ENCODE results near the gene TWSG1. TPM values are rescaled to one million over a fixed set of nuclear protein-coding genes. Genes with fewer than 3 reads are reported as not detected.
"Not testable (repeated sequence)": the region's sequence is repeated elsewhere in the genome, so short reads cannot be mapped to it uniquely, and the experiment has no call there.

TWSG1 gene
- total RNA-seq, 2 experiments from 2014 or later, result 7.8 to 8.9 TPM

DNA sequence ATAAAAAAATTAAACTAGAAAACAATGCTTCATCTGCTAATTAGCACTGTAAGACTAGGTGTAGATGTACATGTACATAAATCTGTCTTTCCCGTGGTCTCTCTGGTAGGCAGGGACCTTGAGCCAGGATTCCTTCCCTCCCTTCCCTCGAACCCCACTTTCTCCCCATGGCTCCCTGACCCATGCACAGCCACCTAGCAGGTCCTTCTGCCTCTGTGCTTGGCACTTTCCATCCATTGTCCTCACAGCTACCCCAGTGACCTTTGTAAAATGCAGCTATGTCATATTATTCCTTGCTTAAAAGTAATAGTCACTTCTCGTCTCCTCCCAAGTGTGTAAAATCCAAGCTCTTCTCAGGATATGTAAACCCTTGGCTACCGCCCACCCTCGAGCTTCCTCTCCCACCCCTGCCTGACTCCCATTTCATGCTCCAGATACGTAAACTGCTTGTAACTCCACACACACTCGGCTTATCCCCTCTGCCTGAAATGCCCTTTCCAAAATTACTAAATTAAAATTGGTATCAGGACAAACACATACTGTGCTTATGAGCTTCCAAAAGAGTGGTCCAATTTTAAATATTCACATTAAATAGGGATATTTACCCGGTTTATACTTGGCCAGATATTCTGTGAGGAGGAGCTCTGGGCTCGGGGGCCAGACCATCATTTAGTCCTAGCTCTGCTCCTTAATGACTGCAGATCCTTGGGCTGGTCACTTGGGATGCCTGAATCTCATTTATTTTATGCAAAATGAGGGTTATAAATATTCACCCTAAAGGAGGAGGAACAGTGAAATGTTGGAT, 86.7 kb downstream of the TWSG1 start:
- CTCF ChIA-PET, result no interaction called here
- ATAC-seq, result no peak
- H3K27ac Mint-ChIP-seq, result no peak overlapping the region
- H3K9me3 Mint-ChIP-seq (ENCODE audit: insufficient read depth), result no peaks in the 10 kb centered on the region
- no peaks in the 10 kb centered on the region for H3K36me3 Mint-ChIP-seq (ENCODE audit: low read depth)
- no peaks in the 10 kb centered on the region for H3K27me3 Mint-ChIP-seq (ENCODE audit: low read depth)
- POLR2A ChIA-PET, result no interaction called here
- no peak overlapping the region for H3K4me3 Mint-ChIP-seq
- H3K4me1 Mint-ChIP-seq (ENCODE audit: low read depth), result no peaks in the 10 kb centered on the region
- DNase-seq, result no peak

DNA sequence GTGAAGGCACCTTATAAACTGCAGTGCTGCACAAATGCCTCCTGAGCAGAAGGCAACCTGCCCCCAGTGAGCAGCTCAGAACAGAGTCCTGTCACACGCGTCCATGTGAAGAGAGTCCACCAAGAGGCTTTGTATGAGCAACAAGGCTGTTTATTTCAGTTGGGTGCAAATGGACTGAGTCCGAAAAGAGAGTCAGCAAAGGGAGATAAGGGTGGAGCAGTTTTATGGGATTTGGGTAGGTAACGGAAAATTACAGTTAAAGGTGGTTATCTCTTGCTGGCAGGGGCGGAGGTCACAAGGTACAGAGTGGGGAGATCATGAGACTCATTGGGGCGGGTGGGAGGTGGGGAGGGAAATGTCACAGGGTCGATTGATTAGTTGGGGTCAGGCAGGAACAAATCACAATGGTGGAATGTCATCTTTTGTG, 87.3 kb downstream of the TWSG1 start:
- DNase-seq, result no peak
- no peaks in the 10 kb centered on the region for H3K4me1 Mint-ChIP-seq (ENCODE audit: low read depth)
- no peak overlapping the region for H3K4me3 Mint-ChIP-seq
- ChIA-PET CTCF (no interaction called here), POLR2A (no interaction called here)
- no peak for ATAC-seq
- H3K27me3 Mint-ChIP-seq (ENCODE audit: low read depth), result no peaks in the 10 kb centered on the region
- H3K36me3 Mint-ChIP-seq (ENCODE audit: low read depth), result no peaks in the 10 kb centered on the region
- no peak overlapping the region for H3K27ac Mint-ChIP-seq
- H3K9me3 Mint-ChIP-seq (ENCODE audit: insufficient read depth), result no peaks in the 10 kb centered on the region

DNA sequence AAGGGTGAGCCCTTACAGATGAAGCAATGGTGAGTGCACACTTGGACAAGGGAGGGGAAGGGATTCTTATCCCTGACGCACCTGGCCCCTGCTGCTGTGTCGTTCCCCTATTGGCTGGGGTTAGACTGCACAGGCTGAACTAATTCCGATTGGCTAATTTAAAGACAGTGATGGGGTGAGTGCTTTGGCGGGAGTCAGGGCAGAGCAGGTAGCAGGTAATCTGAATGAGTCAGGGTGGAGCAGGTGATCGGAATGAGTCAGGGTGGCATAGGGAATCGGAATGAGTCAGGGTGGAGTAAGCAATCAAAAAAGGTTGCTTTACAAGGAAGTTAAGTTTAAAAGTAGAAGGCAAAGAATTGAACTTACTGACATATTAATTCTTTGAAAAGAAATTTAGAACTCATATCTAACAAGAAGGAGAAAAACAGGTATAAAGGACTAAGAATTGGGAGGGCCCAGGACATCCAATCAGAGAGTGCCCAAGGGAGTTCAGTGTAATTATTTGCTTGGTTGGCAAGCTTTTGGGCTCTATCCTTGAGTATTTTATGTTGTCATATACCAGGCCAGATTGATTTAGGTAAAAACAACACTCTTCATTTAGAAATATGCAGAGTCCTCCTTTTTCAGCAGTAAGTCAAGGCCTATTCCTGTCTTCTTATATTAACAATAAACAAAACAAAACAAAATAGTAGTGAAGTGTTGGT, 88.4 kb downstream of the TWSG1 start:
- CTCF ChIA-PET, result no interaction called here
- Mint-ChIP-seq H3K36me3 (ENCODE audit: low read depth) (no peaks in the 10 kb centered on the region), H3K9me3 (ENCODE audit: insufficient read depth) (no peaks in the 10 kb centered on the region), H3K4me1 (ENCODE audit: low read depth) (no peaks in the 10 kb centered on the region), H3K27me3 (ENCODE audit: low read depth) (no peaks in the 10 kb centered on the region), H3K27ac (no peak overlapping the region), H3K4me3 (no peak overlapping the region)
- POLR2A ChIA-PET, result no interaction called here
- ATAC-seq, result no peak
- DNase-seq, result no peak

DNA sequence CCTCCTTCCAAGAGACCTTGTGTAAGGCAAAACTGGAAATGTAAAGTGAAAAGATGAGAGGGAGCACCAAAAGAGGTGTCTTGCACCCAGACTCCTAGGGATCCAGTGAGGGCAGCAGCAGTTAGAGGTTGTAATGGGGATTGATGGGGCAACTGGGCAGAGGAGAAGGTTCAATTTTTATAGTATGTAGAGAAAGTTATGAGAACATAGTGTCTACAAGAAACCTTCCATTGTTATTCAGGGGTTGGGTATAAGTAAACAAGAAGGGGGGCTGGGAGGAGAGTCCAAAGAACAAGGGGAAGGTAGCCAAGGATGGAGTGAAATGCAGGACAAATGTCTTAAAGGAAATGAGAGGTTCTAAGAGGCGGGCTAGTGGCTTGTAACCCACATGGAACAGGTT, 89.1 kb downstream of the TWSG1 start:
- H3K9me3 Mint-ChIP-seq (ENCODE audit: insufficient read depth); DNase-seq; ATAC-seq; H3K27me3 Mint-ChIP-seq (ENCODE audit: low read depth); H3K36me3 Mint-ChIP-seq (ENCODE audit: low read depth); CTCF ChIA-PET; H3K4me3 Mint-ChIP-seq; H3K4me1 Mint-ChIP-seq (ENCODE audit: low read depth); POLR2A ChIA-PET; H3K27ac Mint-ChIP-seq: not testable (repeated sequence)

DNA sequence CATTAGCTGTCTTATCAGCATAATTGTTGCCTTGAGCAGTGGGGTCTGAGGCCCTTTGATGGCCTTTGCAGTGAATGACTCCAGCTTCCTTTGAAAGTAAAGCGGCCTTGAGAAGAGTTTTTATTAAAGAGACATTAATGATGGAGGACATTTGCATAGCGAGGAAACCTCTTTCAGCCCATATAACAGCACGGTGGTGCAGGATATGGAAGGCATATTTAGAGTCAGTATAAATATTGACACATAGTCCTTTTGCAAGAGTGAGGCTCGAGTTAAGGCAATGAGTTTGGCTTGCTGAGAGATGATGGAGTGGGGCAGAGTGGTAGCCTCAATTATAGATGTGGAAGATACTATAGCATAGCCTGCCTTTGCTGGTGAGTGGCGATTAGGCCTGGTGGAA, 89.7 kb downstream of the TWSG1 start:
- H3K36me3 Mint-ChIP-seq (ENCODE audit: low read depth); H3K27me3 Mint-ChIP-seq (ENCODE audit: low read depth); H3K4me1 Mint-ChIP-seq (ENCODE audit: low read depth); CTCF ChIA-PET; H3K9me3 Mint-ChIP-seq (ENCODE audit: insufficient read depth); H3K4me3 Mint-ChIP-seq; POLR2A ChIA-PET; H3K27ac Mint-ChIP-seq; ATAC-seq; DNase-seq: not testable (repeated sequence)

DNA sequence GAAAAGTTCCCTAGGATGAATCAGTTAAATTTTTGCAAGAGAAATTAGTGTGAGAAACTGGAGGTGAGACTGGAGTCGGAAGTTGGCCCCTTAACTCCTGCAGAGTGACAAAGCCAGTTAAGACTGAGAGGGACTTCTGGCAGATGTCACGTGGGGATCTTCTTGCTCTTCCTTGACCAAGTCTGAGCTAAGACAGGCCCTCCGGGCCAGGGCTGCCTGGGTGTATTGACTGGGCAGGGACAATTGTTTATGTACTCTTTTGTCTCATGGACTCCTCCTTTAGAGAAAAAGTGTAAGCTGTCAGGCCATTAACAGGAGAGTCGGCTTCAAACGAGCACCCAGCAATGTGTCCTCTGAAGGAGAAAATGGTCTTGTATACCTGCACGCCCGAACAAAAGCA, 92.2 kb downstream of the TWSG1 start:
- ChIA-PET CTCF (interaction anchor here (0.7 to 1.2 kb wide), 2 partner anchors 11 to 89 kb away, joined by 3 read pairs; no protein-coding TSS in a partner anchor), POLR2A (no interaction called here)
- no peaks in the 10 kb centered on the region for H3K36me3 Mint-ChIP-seq (ENCODE audit: low read depth)
- H3K27ac Mint-ChIP-seq, result no peak overlapping the region
- no peaks in the 10 kb centered on the region for H3K27me3 Mint-ChIP-seq (ENCODE audit: low read depth)
- H3K4me3 Mint-ChIP-seq, result no peak overlapping the region
- no peaks in the 10 kb centered on the region for H3K4me1 Mint-ChIP-seq (ENCODE audit: low read depth)
- no peak for DNase-seq
- no peak for ATAC-seq
- no peaks in the 10 kb centered on the region for H3K9me3 Mint-ChIP-seq (ENCODE audit: insufficient read depth)

DNA sequence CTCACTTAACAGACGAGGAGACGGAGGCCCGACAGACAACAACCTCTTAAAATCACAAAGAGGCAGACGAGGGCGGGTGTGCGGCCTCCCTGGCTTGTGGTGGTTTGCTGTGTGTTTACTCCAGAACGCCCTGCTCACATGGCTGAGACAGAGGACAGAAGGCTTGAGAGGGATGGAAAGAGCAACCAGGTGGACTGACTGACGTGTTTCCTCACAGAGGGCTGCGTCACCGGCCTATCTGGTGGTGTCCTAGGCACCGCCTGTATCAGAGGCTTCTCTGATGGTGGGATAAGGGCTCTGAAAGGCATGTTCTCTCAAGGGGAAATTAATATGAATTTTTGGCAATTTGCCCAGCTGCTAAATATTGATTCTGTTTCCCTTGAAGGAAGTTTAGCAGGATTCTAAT, 93.7 kb downstream of the TWSG1 start:
- H3K36me3 Mint-ChIP-seq (ENCODE audit: low read depth), result no peaks in the 10 kb centered on the region
- DNase-seq, result no peak
- H3K9me3 Mint-ChIP-seq (ENCODE audit: insufficient read depth), result no peaks in the 10 kb centered on the region
- no peaks in the 10 kb centered on the region for H3K4me1 Mint-ChIP-seq (ENCODE audit: low read depth)
- CTCF ChIA-PET, result no interaction called here
- ATAC-seq, result no peak
- no peaks in the 10 kb centered on the region for H3K27me3 Mint-ChIP-seq (ENCODE audit: low read depth)
- no peak overlapping the region for H3K27ac Mint-ChIP-seq
- POLR2A ChIA-PET, result no interaction called here
- no peak overlapping the region for H3K4me3 Mint-ChIP-seq

DNA sequence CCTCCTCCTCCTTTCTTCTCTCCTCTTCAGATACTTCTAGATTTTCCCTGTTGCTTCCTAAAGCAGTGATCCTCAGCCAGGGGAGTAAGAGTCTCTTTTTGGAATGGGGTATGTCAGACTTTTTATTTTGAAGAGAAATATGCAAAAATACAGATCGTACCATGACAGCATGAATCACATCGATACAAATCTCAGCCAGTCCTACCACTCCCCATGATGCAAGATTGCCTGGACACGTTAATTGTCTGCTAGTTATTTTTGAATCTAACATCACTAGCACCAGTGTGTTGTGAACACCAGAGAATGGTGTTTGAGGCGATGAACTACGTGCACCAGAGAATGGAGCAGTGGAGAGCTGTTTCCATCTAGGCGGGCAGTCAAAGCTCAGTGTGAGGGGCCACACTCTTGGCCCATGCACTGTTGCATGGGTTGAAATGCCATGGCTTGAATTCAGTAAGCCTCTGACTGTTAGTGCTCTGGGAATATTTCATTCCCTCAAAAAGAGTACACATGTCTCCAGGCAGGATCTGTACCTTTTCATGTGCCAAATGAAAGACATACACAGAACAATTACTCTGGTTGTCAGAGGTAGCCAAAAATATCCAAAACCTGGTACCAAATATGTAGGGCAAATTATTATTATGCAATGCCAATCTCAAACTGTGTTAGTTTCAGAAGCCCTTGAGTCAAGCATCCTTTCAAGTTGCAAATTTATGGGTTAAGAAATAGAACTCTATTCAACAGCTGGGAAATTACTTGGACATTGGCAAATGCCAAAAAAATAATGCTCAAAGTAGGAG, 94.5 kb downstream of the TWSG1 start:
- Mint-ChIP-seq H3K4me3 (no peak overlapping the region), H3K36me3 (ENCODE audit: low read depth) (no peaks in the 10 kb centered on the region), H3K4me1 (ENCODE audit: low read depth) (peaks cover 4% of the 10 kb centered on the region), H3K27me3 (ENCODE audit: low read depth) (no peaks in the 10 kb centered on the region), H3K27ac (no peak overlapping the region), H3K9me3 (ENCODE audit: insufficient read depth) (no peaks in the 10 kb centered on the region)
- DNase-seq, result no peak
- ChIA-PET CTCF (no interaction called here), POLR2A (no interaction called here)
- no peak for ATAC-seq

DNA sequence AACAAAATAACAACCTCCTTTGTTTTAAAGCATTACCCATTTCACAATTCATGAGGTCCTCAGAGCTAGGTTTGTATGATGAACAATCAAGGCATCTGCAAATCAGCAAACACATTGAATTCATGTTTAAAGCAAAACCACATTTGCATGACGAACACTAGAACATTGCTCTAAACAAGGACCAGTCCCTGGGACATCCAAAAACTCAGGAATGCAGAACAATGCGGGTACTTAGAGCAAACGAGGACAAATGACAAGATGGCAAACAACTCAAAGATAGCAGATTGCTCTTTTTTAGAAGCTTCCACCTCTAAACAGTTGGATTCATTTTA, 95.1 kb downstream of the TWSG1 start:
- Mint-ChIP-seq H3K9me3 (ENCODE audit: insufficient read depth) (no peaks in the 10 kb centered on the region), H3K36me3 (ENCODE audit: low read depth) (no peaks in the 10 kb centered on the region), H3K27ac (no peak overlapping the region), H3K4me3 (no peak overlapping the region), H3K4me1 (ENCODE audit: low read depth) (peaks cover 4% of the 10 kb centered on the region), H3K27me3 (ENCODE audit: low read depth) (no peaks in the 10 kb centered on the region)
- ATAC-seq, result no peak
- ChIA-PET POLR2A (no interaction called here), CTCF (no interaction called here)
- DNase-seq, result no peak

DNA sequence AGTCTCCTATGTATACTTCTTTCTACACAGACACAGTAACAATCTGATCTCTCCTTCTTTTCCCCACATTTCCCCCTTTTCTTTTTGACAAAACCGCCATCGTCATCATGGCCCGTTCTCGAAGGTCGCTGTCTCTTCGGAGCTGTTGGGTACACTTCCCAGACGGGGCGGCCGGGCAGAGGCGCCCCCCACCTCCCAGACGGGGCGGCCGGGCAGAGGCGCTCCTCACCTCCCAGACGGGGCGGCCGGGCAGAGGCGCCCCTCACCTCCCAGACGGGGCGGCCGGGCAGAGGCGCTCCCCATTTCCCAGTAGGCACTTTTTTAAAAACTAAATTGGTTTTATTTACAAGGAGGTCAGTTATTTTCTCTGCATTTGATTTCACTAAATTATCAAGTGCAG, 95.7 kb downstream of the TWSG1 start:
- H3K4me3 Mint-ChIP-seq; DNase-seq; H3K27me3 Mint-ChIP-seq (ENCODE audit: low read depth); POLR2A ChIA-PET; H3K9me3 Mint-ChIP-seq (ENCODE audit: insufficient read depth); H3K27ac Mint-ChIP-seq; CTCF ChIA-PET; H3K4me1 Mint-ChIP-seq (ENCODE audit: low read depth); H3K36me3 Mint-ChIP-seq (ENCODE audit: low read depth); ATAC-seq: not testable (repeated sequence)

DNA sequence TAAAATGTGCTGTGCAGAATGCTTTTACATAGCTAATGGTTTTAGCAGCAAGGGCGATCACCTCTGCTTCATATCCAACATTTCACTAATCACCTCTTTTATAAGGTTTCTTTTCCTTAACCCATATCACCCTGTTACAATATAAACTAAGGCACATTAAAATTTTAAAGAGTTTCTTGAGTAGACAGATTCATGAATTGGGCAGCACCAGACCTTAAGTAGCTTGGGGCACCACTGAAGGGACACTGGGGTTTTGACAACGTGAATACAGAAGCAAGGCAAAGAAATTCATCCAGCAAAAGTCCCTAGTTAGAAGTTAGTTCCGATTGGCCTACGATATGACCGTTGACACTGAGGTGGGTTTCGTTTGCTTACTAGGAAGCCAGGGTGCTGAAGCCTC, 96.7 kb downstream of the TWSG1 start:
- DNase-seq (no peak), ATAC-seq (no peak)
- H3K27ac Mint-ChIP-seq, result no peak overlapping the region
- ChIA-PET POLR2A (interaction anchor here (0.6 kb wide), 1 partner anchor 216 kb away, joined by 3 read pairs; no protein-coding TSS in a partner anchor), CTCF (no interaction called here)
- H3K4me3 Mint-ChIP-seq, result no peak overlapping the region
- H3K9me3 Mint-ChIP-seq (ENCODE audit: insufficient read depth), result no peaks in the 10 kb centered on the region
- H3K36me3 Mint-ChIP-seq (ENCODE audit: low read depth), result no peaks in the 10 kb centered on the region
- H3K4me1 Mint-ChIP-seq (ENCODE audit: low read depth), result peaks cover 4% of the 10 kb centered on the region
- no peaks in the 10 kb centered on the region for H3K27me3 Mint-ChIP-seq (ENCODE audit: low read depth)

DNA sequence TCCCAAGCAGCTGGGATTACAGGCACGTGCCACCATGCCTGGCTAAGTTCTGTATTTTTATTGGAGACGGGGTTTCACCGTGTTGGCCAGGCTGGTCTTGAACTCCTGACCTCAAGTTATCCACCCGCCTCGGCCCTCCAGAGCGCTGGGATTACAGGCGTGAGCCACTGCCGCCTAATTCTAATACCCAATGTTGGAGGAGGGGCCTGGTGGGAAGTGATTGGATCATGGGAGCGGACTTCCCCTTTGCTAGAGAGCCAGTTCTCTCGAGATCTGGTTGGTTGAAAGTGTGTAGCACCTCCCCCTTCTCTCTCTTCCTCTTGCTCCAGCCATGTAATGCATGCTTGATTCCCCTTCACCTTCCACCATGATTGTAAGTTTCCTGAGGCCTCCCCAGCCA, 98.5 kb downstream of the TWSG1 start:
- H3K27ac Mint-ChIP-seq; H3K36me3 Mint-ChIP-seq (ENCODE audit: low read depth); DNase-seq; H3K9me3 Mint-ChIP-seq (ENCODE audit: insufficient read depth); H3K27me3 Mint-ChIP-seq (ENCODE audit: low read depth); H3K4me1 Mint-ChIP-seq (ENCODE audit: low read depth); ATAC-seq; CTCF ChIA-PET; POLR2A ChIA-PET; H3K4me3 Mint-ChIP-seq: not testable (repeated sequence)
